ENCODE results near the gene C2orf72. TPM values are rescaled to one million over a fixed set of nuclear protein-coding genes. Genes with fewer than 3 reads are reported as not detected.
"Not testable (repeated sequence)": the region's sequence is repeated elsewhere in the genome, so short reads cannot be mapped to it uniquely, and the experiment has no call there.

Gene C2orf72
- total RNA-seq, 1 donor from 2014 or later = 0.76 TPM

- Mint-ChIP-seq H3K27ac (no peak overlapping the region), H3K9me3 (peaks cover 20% of the 10 kb centered on the region), H3K4me3 (no peak overlapping the region), H3K36me3 (no peaks in the 10 kb centered on the region), H3K4me1 (no peaks in the 10 kb centered on the region), H3K27me3 (ENCODE audit: low read depth) (peaks cover 64% of the 10 kb centered on the region)
- no peak for DNase-seq (ENCODE audit: low spot score in 2 of 2, unreplicated experiment in 2 of 2)
- TF ChIP-seq CTCF (IDR thresholded peaks at IDR 0.05; ENCODE audit: unreplicated experiment) = no peak
Observed at GRCh38 chr2:231001036-231001435, 36.3 kb upstream of the C2orf72 start.

- peaks cover 17% of the 10 kb centered on the region for H3K9me3 Mint-ChIP-seq
- no peak overlapping the region for H3K27ac Mint-ChIP-seq
- no peak overlapping the region for H3K4me3 Mint-ChIP-seq
- TF ChIP-seq CTCF (IDR thresholded peaks at IDR 0.05; ENCODE audit: unreplicated experiment) = no peak
- peaks cover 64% of the 10 kb centered on the region for H3K27me3 Mint-ChIP-seq (ENCODE audit: low read depth)
- H3K36me3 Mint-ChIP-seq = no peaks in the 10 kb centered on the region
- H3K4me1 Mint-ChIP-seq = no peaks in the 10 kb centered on the region
- DNase-seq (ENCODE audit: low spot score in 2 of 2, unreplicated experiment in 2 of 2) = no peak
Observed at GRCh38 chr2:231001921-231002320, 35.4 kb upstream of the C2orf72 start.

GRCh38 chr2:231002641-231003040, 34.7 kb upstream of the C2orf72 start:
- no peaks in the 10 kb centered on the region for H3K4me1 Mint-ChIP-seq
- DNase-seq (ENCODE audit: low spot score in 2 of 2, unreplicated experiment in 2 of 2) = no peak

GRCh38 chr2:231003186-231003585, 34.1 kb upstream of the C2orf72 start:
- H3K4me1 Mint-ChIP-seq = no peaks in the 10 kb centered on the region
- H3K27ac Mint-ChIP-seq = no peak overlapping the region
- no peak overlapping the region for H3K4me3 Mint-ChIP-seq
- no peaks in the 10 kb centered on the region for H3K36me3 Mint-ChIP-seq
- no peak for DNase-seq (ENCODE audit: low spot score in 2 of 2, unreplicated experiment in 2 of 2)
- no peak for TF ChIP-seq CTCF (IDR thresholded peaks at IDR 0.05; ENCODE audit: unreplicated experiment)
- H3K27me3 Mint-ChIP-seq (ENCODE audit: low read depth) = peaks cover 61% of the 10 kb centered on the region
- peaks cover 12% of the 10 kb centered on the region for H3K9me3 Mint-ChIP-seq

More at GRCh38 chr2:231002641-231003040, 34.7 kb upstream of the C2orf72 start:
- H3K27me3 Mint-ChIP-seq (ENCODE audit: low read depth) = peaks cover 64% of the 10 kb centered on the region
- no peaks in the 10 kb centered on the region for H3K36me3 Mint-ChIP-seq
- TF ChIP-seq CTCF (IDR thresholded peaks at IDR 0.05; ENCODE audit: unreplicated experiment) = no peak
- H3K27ac Mint-ChIP-seq = no peak overlapping the region
- H3K4me3 Mint-ChIP-seq = no peak overlapping the region
- peaks cover 12% of the 10 kb centered on the region for H3K9me3 Mint-ChIP-seq

- H3K9me3 Mint-ChIP-seq = peaks cover 12% of the 10 kb centered on the region
- H3K4me3 Mint-ChIP-seq; DNase-seq (ENCODE audit: low spot score in 2 of 2, unreplicated experiment in 2 of 2); H3K27ac Mint-ChIP-seq; H3K4me1 Mint-ChIP-seq; H3K36me3 Mint-ChIP-seq: not testable (repeated sequence)
- peaks cover 45% of the 10 kb centered on the region for H3K27me3 Mint-ChIP-seq (ENCODE audit: low read depth)
Observed at GRCh38 chr2:231004930-231005329, 32.4 kb upstream of the C2orf72 start.

GRCh38 chr2:231007286-231008098, 29.8 kb upstream of the C2orf72 start:
- Mint-ChIP-seq H3K36me3 (no peaks in the 10 kb centered on the region), H3K9me3 (peaks cover 12% of the 10 kb centered on the region), H3K4me1 (peaks cover 6% of the 10 kb centered on the region), H3K27ac (no peak overlapping the region), H3K27me3 (ENCODE audit: low read depth) (peaks cover 20% of the 10 kb centered on the region), H3K4me3 (no peak overlapping the region)
- DNase-seq (ENCODE audit: low spot score in 2 of 2, unreplicated experiment in 2 of 2) = no peak
- TF ChIP-seq CTCF (IDR thresholded peaks at IDR 0.05; ENCODE audit: unreplicated experiment) = no peak

Data from mesothelial cell of epicardium (in vitro differentiated cells).